GM19099 (cell line): ENCODE results near the gene HRH2.

Source experiments
- POLR2A ChIP-seq: IDR thresholded peaks from 3 replicates; pipeline ENCODE4 v1.6.1; 2011; ENCODE audit warnings: low read depth; ENCODE audit not compliant: insufficient read length; ENCODE audit errors: extremely low read depth

HRH2 gene

GRCh38 chr5:175657593-175658271 is at the start of gene HRH2:
TSS of gene HRH2 (plus strand) at chr5:175658071. CDS start at chr5:175683234, 25,163 bp downstream.
- no peak for TF ChIP-seq POLR2A

DNA sequence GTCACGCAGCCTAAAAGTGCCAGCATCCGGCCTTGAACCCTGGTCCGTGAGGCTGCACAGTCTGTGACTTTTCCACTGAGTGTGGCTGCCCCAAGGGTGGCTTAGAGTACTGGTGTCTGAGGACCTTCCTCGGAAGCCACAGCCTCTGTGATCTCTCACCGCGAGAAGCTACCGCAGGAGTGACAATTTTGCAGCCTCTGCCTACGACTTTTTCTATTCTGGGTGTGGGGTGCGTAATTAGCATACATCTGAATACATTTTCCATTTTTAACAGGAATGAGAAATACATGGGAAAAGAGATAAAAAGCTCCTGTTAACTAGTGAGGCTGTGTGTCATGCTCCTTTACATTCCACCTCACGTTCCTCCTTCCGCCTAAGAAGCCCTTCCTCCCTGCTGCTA is 48.3 kb upstream of the HRH2 start:
- TF ChIP-seq POLR2A = no peak

GRCh38 chr5:175610381-175610780 is 47.5 kb upstream of the HRH2 start:
- TF ChIP-seq POLR2A = no peak

DNA sequence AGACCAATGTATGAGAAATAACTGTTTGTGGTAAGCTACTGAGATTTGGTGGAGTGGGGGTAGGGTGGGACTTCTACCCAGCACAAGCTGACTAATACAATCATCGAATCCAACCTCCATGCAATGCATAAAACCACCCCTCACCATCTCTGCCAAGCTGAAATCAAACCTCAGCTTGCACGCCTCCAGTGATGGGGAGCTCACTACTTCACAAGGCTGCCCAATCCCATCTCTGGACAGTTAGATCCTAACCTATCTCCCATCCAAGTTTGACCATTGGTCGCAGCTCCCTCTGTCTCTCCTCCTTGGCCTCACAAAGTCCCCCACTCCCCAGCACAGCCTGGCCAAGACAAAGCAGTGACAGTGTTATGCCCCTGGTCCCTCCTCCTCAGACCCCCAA is 47.0 kb upstream of the HRH2 start:
- no peak for TF ChIP-seq POLR2A

DNA sequence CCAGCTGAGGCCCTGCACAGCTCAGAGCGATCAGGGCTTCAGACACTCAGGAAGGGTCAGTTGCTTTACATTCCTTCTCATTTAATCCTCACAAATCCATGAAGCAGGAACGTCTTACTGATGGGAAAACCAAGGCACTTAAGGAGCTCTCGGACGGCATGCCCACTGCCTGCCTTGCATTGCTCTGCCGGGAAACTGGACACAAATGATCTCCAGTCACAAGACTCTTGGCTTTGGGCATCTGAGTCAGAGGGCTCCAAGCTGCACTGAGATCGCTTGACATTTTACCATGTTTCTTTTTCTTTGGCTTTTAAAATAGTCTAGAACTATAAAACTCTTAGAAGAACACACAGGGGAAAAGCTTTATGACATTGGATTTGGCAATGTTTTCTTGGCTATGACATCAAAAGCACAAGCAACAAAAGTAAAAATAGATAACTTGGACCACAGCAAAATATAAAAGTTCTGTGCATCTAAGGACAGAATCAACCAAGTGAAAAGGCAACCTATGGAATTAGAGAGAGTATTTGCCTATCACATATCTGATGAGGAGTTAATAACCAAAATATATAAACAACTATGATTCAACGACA is 43.6 kb upstream of the HRH2 start:
- no peak for TF ChIP-seq POLR2A

- no peak for TF ChIP-seq POLR2A
Observed at GRCh38 chr5:175614861-175615260, 43.0 kb upstream of the HRH2 start.

GRCh38 chr5:175616083-175616482 is 41.8 kb upstream of the HRH2 start:
- no peak for TF ChIP-seq POLR2A

DNA sequence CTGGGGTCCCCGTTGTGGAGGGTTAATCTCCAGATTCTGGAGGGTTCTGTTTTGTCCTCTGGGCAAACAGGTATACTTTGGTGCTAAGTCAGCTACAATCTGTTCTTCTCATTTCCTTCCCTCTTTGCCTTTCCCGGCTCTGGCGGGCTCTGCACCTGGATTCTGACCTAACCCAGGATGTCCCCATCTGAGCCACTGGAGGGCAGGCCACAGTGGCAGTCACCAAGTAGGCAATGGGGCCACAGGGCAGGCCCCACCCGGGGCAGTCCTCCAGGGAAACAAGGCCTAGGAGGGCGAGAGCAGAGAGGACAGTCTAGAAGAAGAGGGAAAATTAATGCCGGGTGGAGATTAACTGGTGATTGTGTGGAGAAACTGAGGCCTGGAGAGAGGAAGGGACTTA is 40.4 kb upstream of the HRH2 start:
- TF ChIP-seq POLR2A = no peak

DNA sequence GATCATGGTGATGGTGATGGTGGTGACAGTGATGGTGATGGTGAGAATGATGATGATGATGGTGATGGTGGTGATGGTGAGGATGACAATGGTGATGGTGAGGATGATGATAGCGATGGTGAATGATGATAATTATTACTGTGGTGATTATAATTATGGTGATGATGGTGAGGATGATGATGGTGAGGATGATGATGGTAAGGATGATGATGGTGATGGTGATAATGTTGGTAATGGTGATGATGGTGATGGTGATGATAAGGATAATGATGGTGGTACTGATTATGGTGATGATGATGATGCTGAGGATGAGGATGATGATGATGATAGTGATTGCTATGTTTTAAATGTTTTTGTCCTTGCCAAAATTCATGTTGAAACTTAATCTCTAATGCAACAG is 37.3 kb upstream of the HRH2 start:
- no peak for TF ChIP-seq POLR2A

DNA sequence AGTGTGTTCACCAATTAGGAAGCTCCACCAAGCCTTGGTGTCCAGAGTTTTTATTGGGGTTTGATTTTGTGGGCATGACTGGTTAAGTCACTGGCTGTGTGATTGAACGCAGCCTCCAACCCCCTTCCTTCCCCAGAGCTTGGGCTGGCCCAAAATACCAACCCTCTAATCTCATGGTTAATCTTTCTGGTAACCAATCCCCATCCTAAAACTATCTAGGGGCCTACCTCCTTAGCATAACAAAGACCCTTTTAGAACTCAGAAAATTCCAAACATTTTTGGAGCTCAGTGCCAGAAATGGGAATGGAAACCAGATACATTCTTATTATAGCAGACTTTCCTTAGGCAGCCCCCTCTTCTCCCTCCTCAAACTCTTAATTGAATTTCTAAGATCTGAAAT is 35.9 kb upstream of the HRH2 start:
- TF ChIP-seq POLR2A = no peak

DNA sequence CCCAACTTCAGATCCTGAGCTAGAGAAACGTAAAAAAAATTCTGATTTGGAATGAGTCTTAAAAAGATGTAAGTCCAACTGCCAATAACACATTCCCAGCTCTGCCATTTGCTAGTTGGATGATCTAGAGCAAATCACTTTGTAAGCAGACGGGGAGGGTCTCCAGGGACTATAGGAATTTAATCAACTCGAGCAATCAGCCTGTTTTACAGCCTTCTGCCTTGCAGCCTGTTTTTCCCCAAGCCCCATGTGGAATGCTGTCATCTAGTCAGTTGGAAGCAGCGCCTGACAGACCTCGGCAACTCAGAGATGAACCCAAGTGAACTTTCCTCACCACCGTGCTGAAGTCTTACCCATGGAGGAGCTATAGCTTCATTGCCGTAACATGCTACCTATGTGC is 34.8 kb upstream of the HRH2 start:
- TF ChIP-seq POLR2A = no peak

- TF ChIP-seq POLR2A = no peak
Observed at GRCh38 chr5:175624316-175624715, 33.6 kb upstream of the HRH2 start.

DNA sequence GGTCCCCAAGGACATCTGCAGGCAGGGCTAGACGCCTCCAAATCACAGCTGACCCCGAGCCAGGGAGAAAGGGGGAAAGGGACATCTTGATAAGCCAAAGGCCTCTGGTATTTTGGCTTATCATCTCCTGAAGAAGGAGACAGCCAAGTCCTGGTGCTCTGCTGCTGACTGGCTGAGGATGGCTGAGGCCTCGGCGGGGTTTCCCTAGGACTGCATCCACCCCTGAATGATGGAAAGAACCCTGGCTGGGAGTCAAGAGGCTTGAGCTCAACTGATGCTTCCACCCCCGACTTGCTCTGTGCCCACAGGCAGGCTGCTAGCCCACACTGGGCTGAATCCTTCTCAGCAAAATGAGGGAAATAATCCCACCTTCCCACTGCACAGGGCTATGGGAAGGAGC is 30.9 kb upstream of the HRH2 start:
- TF ChIP-seq POLR2A = no peak

GRCh38 chr5:175627739-175628138 is 30.1 kb upstream of the HRH2 start:
- no peak for TF ChIP-seq POLR2A

DNA sequence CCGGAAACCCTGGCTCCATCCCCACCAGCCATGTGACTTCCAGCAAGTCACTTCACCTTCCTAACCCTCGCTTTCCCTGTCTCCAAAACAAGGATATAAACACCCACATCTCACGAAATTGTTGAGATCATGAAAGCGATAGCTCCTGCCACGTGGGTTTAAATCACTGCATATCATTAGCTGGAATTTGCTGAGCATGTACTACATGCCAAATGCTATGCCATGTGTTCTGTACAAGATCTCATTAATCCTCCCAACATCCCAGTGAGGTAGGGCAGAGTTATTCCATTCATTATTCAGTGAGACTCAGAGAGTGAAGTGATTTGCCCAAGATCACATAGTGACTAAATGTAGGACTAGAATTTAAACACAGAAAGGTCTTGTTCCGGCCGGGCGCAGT is 29.2 kb upstream of the HRH2 start:
- TF ChIP-seq POLR2A = no peak

DNA sequence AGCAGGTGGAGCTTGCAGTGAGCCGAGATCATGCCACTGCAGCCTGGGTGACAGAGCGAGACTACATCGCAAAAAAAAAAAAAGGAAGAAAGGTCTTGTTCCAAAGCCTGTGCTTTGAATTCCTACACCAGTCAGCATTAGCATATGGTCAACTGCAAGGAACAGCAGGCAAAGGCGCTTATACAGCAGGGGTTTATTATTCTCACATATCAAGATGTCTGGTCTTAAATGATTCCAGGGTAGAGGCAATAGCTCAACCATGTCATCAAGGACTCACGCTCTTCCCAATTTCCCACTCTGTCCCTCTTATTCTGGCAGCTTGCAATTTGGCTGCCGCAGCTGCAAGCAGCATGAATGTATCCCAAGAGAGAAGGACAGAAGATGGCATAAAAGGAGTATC is 28.6 kb upstream of the HRH2 start:
- TF ChIP-seq POLR2A = no peak

DNA sequence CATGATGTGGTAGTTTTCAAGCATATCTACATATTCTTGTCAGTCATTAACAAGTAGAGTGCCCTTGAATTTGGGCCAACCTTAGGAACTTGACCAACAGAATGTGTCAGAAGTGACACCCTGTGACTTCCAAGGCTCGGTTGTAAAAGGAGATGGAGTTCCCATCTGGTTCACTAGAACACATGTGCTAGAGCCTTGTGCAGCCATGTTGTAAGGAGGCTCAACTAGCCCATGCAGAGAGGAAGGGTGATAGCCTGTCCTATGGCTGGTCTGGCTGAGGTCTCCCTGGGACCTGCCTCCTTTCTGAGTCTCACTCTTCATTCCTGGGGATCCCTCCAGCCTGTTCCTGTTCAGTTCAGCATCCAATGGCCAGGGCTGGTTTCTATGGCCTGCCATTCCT is 28.1 kb upstream of the HRH2 start:
- no peak for TF ChIP-seq POLR2A
